OCI-LY7 (cell line): Measurements from ENCODE around the gene LARP7. TPM values are rescaled to one million over a fixed set of nuclear protein-coding genes. Genes with fewer than 3 reads are reported as not detected.
"Not testable (repeated sequence)": the region's sequence is repeated elsewhere in the genome, so short reads cannot be mapped to it uniquely, and the experiment has no call there.

Experiments
- BruUV-seq: library from RNA; stranded (reverse); fragments of 400-500 nt; replicated peaks from 2 replicates; lab custom pipeline; 2021; lab: Mats Ljungman, UMichigan
- CTCF ChIA-PET: fragments of 300-600 bp; sonication (Branson Sonifier 250); formaldehyde crosslinking; loops from one replicate; lab custom pipeline; 2022; ENCODE audit warnings: antibody characterized with exemption; ENCODE audit not compliant: unreplicated experiment; lab: Charles Lee
- POLR2A ChIA-PET: fragments of 300-600 bp; sonication (Branson Sonifier 250); formaldehyde crosslinking; loops from one replicate; lab custom pipeline; 2022; ENCODE audit warnings: antibody characterized with exemption; lab: Charles Lee
- DNase-seq: peaks from one replicate; pipeline ENCODE4 v3.0.0-alpha.2; 2015; ENCODE audit warnings: low spot score
- H2AFZ ChIP-seq: fragments of 200-600 bp; sonication (generic), shearing (Covaris generic); 2 replicates; pipeline ENCODE4 v1.6.1; 2014; ENCODE audit warnings: mild to moderate bottlenecking, antibody characterized with exemption, low read length, moderate library complexity
- H3K27ac ChIP-seq: fragments of 200-600 bp; sonication (generic); 2 replicates; pipeline ENCODE4 v1.5.1; 2014; ENCODE audit warnings: mixed run types, low read depth, mild to moderate bottlenecking, moderate library complexity, low read length, inconsistent platforms; ENCODE audit not compliant: poor library complexity, severe bottlenecking
- H3K36me3 ChIP-seq: fragments of 200-600 bp; sonication (generic); 2 replicates; pipeline ENCODE4 v1.6.1; 2014; ENCODE audit warnings: mild to moderate bottlenecking, antibody characterized with exemption, low read length, moderate library complexity, mixed read lengths; ENCODE audit not compliant: insufficient read depth
- H3K4me1 ChIP-seq: fragments of 200-600 bp; sonication (generic); 2 replicates; pipeline ENCODE4 v1.5.1; 2014; ENCODE audit warnings: mild to moderate bottlenecking, low read length; ENCODE audit not compliant: insufficient read depth, poor library complexity, severe bottlenecking
- H3K4me2 ChIP-seq: fragments of 200-600 bp; sonication (generic); 2 replicates; pipeline ENCODE4 v1.6.1; 2014; ENCODE audit warnings: mild to moderate bottlenecking, low read length
- H3K4me3 ChIP-seq: fragments of 200-600 bp; sonication (generic); 2 replicates; pipeline ENCODE4 v1.5.1; 2014; ENCODE audit warnings: mild to moderate bottlenecking, low read depth, low read length; ENCODE audit not compliant: poor library complexity, severe bottlenecking
- H3K79me2 ChIP-seq: fragments of 200-600 bp; sonication (generic); 2 replicates; pipeline ENCODE4 v1.6.1; 2016; ENCODE audit warnings: low read depth, mild to moderate bottlenecking, low read length, moderate library complexity, mixed read lengths; ENCODE audit not compliant: insufficient read depth
- H3K9me2 ChIP-seq: fragments of 200-600 bp; sonication (generic); 2 replicates; pipeline ENCODE4 v1.6.1; 2016; ENCODE audit warnings: mild to moderate bottlenecking, low read length, mixed read lengths; ENCODE audit not compliant: insufficient read depth
- H3K9me3 ChIP-seq: fragments of 200-600 bp; sonication (generic); 2 replicates; pipeline ENCODE4 v1.6.1; 2014; ENCODE audit warnings: mild to moderate bottlenecking, mixed run types, low read length, mixed read lengths
- H4K20me1 ChIP-seq: fragments of 200-600 bp; sonication (generic); 2 replicates; pipeline ENCODE4 v1.6.1; 2014; ENCODE audit warnings: mild to moderate bottlenecking, antibody characterized with exemption, low read length, moderate library complexity, mixed read lengths; ENCODE audit not compliant: insufficient read depth
- EZH2phosphoT487 ChIP-seq: fragments of 200-600 bp; sonication (generic); IDR thresholded peaks from 2 replicates; pipeline ENCODE4 v1.6.1; 2018; ENCODE audit warnings: low read depth, borderline replicate concordance, mild to moderate bottlenecking, mixed run types, antibody characterized with exemption, low read length, moderate library complexity, mixed read lengths
- intact Hi-C: fragments of 100-400 bp; cut with micrococcal nuclease; formaldehyde crosslinking; loops from one replicate; pipeline ENCODE4 v1.10.0; 2022; ENCODE audit not compliant: unreplicated experiment
- total RNA-seq, 2 experiments: library from RNA; depleted of rRNA in 1 of 2; stranded (reverse); fragments of >200 nt in 1 of 2; shearing (Covaris generic) in 1 of 2; gene quantifications; 2 replicates each; pipeline ENCODE4 v1.2.3, GENCODE V29; 2014 to 2022
- TF ChIP-seq, protein P1 (sequence below): fragments of 200-600 bp; sonication (generic); conservative IDR thresholded peaks from 2 replicates; pipeline ENCODE4 v1.5.1; 2014; ENCODE audit warnings: mild to moderate bottlenecking, antibody characterized with exemption, low read length, moderate library complexity, mixed read lengths

LARP7 gene
- total RNA-seq, 2 experiments from 2014 or later, result 35.0 to 53.9 TPM

DNA sequence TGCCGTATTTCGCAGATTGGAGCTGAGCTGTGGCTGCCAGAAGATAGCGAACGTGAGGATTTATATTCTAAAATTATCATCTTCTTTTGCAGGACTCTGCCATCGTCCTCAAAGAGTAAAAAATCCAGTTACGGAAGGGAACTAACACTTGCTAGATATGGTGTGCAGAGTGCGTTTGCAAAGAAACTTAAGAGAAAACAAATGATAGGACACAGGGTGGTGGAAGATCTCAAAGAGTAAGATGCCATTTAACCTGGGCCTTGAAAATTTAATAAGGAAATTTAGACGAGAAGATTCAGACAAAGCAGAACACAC lies 566 bp downstream of the LARP7 start:
- ChIA-PET POLR2A (interaction anchor here (0.6 to 1.2 kb wide), 3 partner anchors 9 to 351 kb away, joined by 3 to 7 read pairs (median 3); no protein-coding TSS in a partner anchor), CTCF (interaction anchor here (1.0 kb wide), 2 partner anchors 77 to 128 kb away, joined by 3 to 4 read pairs; no protein-coding TSS in a partner anchor)
- H4K20me1 ChIP-seq, result peaks cover 16% of the 10 kb centered on the region; the same call in 1 of the 2 replicates
- peaks cover 89% of the 10 kb centered on the region for H3K79me2 ChIP-seq
- BruUV-seq, result TSS peak; percentile 85
- H3K27ac ChIP-seq, result peak overlapping the region; percentile 79
- peak overlapping the region; percentile 88 for H3K4me3 ChIP-seq
- no peaks in the 10 kb centered on the region for H3K9me3 ChIP-seq
- TF ChIP-seq, protein P1, sequence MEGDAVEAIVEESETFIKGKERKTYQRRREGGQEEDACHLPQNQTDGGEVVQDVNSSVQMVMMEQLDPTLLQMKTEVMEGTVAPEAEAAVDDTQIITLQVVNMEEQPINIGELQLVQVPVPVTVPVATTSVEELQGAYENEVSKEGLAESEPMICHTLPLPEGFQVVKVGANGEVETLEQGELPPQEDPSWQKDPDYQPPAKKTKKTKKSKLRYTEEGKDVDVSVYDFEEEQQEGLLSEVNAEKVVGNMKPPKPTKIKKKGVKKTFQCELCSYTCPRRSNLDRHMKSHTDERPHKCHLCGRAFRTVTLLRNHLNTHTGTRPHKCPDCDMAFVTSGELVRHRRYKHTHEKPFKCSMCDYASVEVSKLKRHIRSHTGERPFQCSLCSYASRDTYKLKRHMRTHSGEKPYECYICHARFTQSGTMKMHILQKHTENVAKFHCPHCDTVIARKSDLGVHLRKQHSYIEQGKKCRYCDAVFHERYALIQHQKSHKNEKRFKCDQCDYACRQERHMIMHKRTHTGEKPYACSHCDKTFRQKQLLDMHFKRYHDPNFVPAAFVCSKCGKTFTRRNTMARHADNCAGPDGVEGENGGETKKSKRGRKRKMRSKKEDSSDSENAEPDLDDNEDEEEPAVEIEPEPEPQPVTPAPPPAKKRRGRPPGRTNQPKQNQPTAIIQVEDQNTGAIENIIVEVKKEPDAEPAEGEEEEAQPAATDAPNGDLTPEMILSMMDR, result peak; percentile 57; the same call in 1 of the 2 replicates
- TF ChIP-seq EZH2phosphoT487, result no peak
- H3K9me2 ChIP-seq, result no peaks in the 10 kb centered on the region
- DNase-seq, result no peak
- peak overlapping the region; percentile 45; the same call in 1 of the 2 replicates for H2AFZ ChIP-seq
- intact Hi-C loops, result loop anchor here (1.0 to 10.0 kb wide), 6 partner anchors 60 to 1967 kb away; partner anchors contain the start of genes AP1AR, CAMK2D and FAM241A
- H3K4me2 ChIP-seq, result peak overlapping the region; percentile 59
- peaks cover 25% of the 10 kb centered on the region for H3K36me3 ChIP-seq
- peaks cover 32% of the 10 kb centered on the region for H3K4me1 ChIP-seq

DNA sequence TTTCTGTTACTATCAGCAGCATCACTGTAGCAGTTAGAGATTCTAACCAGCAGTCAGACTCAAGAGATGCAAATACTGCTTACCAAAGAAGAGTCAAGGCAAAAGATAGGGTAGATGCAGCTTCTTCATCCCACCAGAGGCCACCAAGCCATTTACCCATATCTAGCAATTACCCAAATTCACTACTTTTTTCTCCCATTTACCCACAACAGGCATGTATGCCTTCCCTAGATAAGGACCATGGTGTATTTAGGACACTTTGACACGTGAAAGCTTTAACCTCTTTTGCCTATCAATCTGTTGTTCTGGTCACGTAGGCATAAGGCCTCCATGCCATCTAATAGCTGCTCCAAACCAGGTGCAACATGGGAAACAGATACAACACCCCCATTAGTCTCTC lies 5.6 kb downstream of the LARP7 start:
- H3K9me3 ChIP-seq, result no peaks in the 10 kb centered on the region
- intact Hi-C loops, result no loop called here
- no peak overlapping the region for H3K4me3 ChIP-seq
- ChIA-PET CTCF (interaction anchor here (1.3 kb wide), 1 partner anchor 13 kb away, joined by 3 read pairs; no protein-coding TSS in a partner anchor), POLR2A (interaction anchor here (0.6 to 1.5 kb wide), 7 partner anchors 92 to 1127 kb away, joined by 3 to 6 read pairs (median 4); no protein-coding TSS in a partner anchor)
- H3K36me3 ChIP-seq, result peaks cover 56% of the 10 kb centered on the region
- H2AFZ ChIP-seq, result no peak overlapping the region
- peaks cover 54% of the 10 kb centered on the region for H3K79me2 ChIP-seq
- H3K27ac ChIP-seq, result no peak overlapping the region
- H3K4me1 ChIP-seq, result peaks cover 21% of the 10 kb centered on the region
- BruUV-seq, result no TSS peak
- no peaks in the 10 kb centered on the region for H4K20me1 ChIP-seq
- peak overlapping the region; percentile 8; the same call in 1 of the 2 replicates for H3K4me2 ChIP-seq
- no peak for DNase-seq
- TF ChIP-seq, protein P1, result no peak
- TF ChIP-seq EZH2phosphoT487, result no peak
- no peaks in the 10 kb centered on the region for H3K9me2 ChIP-seq

DNA sequence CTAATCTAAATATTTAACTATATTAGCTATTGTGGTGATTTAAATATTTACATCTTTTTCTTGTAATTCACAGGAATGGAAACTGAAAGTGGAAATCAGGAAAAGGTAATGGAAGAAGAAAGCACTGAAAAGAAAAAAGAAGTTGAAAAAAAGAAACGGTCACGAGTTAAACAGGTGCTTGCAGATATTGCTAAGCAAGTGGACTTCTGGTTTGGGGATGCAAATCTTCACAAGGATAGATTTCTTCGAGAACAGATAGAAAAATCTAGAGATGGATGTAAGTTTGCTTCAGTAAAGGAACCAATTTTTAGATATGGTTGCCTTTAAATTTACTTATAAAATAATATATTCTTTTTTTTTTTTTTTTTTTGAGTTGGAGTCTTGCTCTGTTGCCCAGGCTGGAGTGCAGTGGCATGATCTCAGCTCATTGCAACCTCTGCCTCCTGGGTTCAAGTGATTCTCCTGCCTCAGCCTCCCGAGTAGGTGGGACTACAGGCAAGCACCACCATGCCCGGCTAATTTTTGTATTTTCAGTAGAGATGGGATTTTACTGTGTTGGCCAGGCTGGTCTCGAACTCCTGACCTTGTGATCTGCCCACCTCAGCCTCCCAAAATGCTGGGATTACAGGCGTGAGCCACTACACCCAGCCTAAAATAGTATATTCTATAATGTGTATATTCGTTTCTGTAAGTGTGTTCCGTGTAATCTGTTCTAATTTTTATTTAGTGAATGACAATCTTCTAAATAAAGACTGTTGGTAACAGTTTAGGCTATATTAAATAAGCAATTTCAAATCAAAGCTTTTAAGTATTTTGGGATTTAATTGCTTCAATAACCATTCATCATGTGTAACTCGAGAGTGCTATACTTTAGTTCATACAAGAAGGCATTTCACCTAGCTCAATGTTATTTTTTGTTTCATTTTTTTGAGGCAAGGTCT lies 7.9 kb downstream of the LARP7 start:
- H3K9me2 ChIP-seq, H3K4me3 ChIP-seq, intact Hi-C loops, BruUV-seq, H3K9me3 ChIP-seq, H3K4me2 ChIP-seq, H2AFZ ChIP-seq, CTCF ChIA-PET, H4K20me1 ChIP-seq, H3K27ac ChIP-seq, DNase-seq: not testable (repeated sequence)
- POLR2A ChIA-PET, result interaction anchor here (0.5 to 2.0 kb wide), 4 partner anchors 12 to 286 kb away, joined by 3 to 10 read pairs (median 4); no protein-coding TSS in a partner anchor
- H3K4me1 ChIP-seq, result peaks cover 11% of the 10 kb centered on the region
- H3K36me3 ChIP-seq, result peaks cover 77% of the 10 kb centered on the region
- H3K79me2 ChIP-seq, result peaks cover 30% of the 10 kb centered on the region
